ENCODE data around the gene SPATS2.

SPATS2 gene

DNA sequence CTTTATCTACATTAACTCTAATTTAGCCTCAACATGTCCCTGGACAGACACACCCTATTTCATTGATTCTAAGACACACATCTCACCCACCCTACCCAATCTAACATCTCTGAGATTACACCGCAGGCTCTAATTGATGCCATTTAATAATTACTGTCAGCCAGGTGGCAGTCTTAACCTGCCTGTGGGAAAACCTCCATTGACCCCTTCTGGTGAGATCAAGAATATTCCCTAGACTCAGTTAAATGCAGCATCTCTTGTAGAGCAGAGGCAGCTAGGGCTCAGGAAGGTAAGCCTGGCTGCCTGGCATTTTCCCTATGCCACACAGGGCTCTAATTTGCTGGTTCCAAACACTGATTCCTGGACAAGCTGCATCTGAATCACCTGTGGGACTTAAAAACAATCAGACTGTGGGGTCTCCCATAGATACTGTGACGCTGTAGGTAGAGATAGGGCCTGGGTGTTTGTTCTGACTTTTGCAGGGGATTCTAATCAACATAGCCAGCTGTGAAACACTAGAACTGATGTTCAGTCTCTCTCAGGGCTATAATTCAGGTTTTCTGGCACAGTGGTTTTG lies 186.3 kb downstream of the SPATS2 start:
- H3K9ac ChIP-seq (ENCODE audit: low read length) = no peak overlapping the region
- H3K27me3 ChIP-seq (ENCODE audit: low read length) = no peaks in the 10 kb centered on the region
- H3K79me2 ChIP-seq (ENCODE audit: insufficient read depth, low read length) = no peaks in the 10 kb centered on the region
- H3K4me2 ChIP-seq (ENCODE audit: low read depth, low read length, poor library complexity, severe bottlenecking) = no peak overlapping the region
- H3K9me3 ChIP-seq (ENCODE audit: insufficient read depth, low read length) = no peaks in the 10 kb centered on the region
- H3K27ac ChIP-seq (ENCODE audit: low read depth, low read length) = no peak overlapping the region
- H3K9me2 ChIP-seq (replicated peaks; ENCODE audit: insufficient read depth, low read length) = no peaks in the 10 kb centered on the region
- H3K36me3 ChIP-seq (ENCODE audit: low read length) = no peaks in the 10 kb centered on the region
- H3F3A ChIP-seq (ENCODE audit: insufficient read depth) = no peaks in the 10 kb centered on the region
- no peaks in the 10 kb centered on the region for H4K20me1 ChIP-seq (ENCODE audit: low read depth, low read length)
- TF ChIP-seq, protein P1, sequence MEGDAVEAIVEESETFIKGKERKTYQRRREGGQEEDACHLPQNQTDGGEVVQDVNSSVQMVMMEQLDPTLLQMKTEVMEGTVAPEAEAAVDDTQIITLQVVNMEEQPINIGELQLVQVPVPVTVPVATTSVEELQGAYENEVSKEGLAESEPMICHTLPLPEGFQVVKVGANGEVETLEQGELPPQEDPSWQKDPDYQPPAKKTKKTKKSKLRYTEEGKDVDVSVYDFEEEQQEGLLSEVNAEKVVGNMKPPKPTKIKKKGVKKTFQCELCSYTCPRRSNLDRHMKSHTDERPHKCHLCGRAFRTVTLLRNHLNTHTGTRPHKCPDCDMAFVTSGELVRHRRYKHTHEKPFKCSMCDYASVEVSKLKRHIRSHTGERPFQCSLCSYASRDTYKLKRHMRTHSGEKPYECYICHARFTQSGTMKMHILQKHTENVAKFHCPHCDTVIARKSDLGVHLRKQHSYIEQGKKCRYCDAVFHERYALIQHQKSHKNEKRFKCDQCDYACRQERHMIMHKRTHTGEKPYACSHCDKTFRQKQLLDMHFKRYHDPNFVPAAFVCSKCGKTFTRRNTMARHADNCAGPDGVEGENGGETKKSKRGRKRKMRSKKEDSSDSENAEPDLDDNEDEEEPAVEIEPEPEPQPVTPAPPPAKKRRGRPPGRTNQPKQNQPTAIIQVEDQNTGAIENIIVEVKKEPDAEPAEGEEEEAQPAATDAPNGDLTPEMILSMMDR (IDR thresholded peaks at IDR 0.05; ENCODE audit: insufficient read depth, low read length, poor library complexity, severe bottlenecking) = peak; percentile 69
- no peak for TF ChIP-seq EZH2phosphoT487 (conservative IDR thresholded peaks at IDR 0.05; ENCODE audit: low read length)
- no peak overlapping the region for H2AFZ ChIP-seq (ENCODE audit: low read depth, low read length, severe bottlenecking)
- no peak overlapping the region for H3K4me3 ChIP-seq (ENCODE audit: insufficient read depth, low read length, poor library complexity, severe bottlenecking)

DNA sequence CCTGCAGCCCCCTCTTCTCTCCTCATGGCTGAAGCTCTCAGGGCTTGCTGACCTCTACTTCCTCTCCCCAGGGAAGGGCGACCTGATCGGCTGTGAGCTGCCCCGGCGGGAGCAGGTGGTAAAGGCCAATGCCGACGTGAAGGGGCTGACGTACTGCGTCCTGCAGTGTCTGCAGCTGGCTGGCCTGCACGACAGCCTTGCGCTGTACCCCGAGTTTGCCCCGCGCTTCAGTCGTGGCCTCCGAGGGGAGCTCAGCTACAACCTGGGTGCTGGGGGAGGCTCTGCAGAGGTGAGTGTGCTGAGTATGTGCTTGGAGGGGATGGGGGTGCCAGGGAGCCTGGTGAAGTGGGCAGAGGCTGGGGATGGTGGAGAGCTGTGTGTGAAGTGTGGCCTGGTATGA lies 187.0 kb downstream of the SPATS2 start:
- no peaks in the 10 kb centered on the region for H3K27me3 ChIP-seq (ENCODE audit: low read length)
- no peak overlapping the region for H3K4me3 ChIP-seq (ENCODE audit: insufficient read depth, low read length, poor library complexity, severe bottlenecking)
- no peaks in the 10 kb centered on the region for H3K36me3 ChIP-seq (ENCODE audit: low read length)
- no peaks in the 10 kb centered on the region for H3K9me2 ChIP-seq (replicated peaks; ENCODE audit: insufficient read depth, low read length)
- H4K20me1 ChIP-seq (ENCODE audit: low read depth, low read length) = no peaks in the 10 kb centered on the region
- no peak overlapping the region for H3K9ac ChIP-seq (ENCODE audit: low read length)
- TF ChIP-seq, protein P1 (IDR thresholded peaks at IDR 0.05; ENCODE audit: insufficient read depth, low read length, poor library complexity, severe bottlenecking) = no peak
- no peak for TF ChIP-seq EZH2phosphoT487 (conservative IDR thresholded peaks at IDR 0.05; ENCODE audit: low read length)
- H2AFZ ChIP-seq (ENCODE audit: low read depth, low read length, severe bottlenecking) = no peak overlapping the region
- no peaks in the 10 kb centered on the region for H3K79me2 ChIP-seq (ENCODE audit: insufficient read depth, low read length)
- no peak overlapping the region for H3K27ac ChIP-seq (ENCODE audit: low read depth, low read length)
- no peaks in the 10 kb centered on the region for H3F3A ChIP-seq (ENCODE audit: insufficient read depth)
- H3K4me2 ChIP-seq (ENCODE audit: low read depth, low read length, poor library complexity, severe bottlenecking) = no peak overlapping the region
- no peaks in the 10 kb centered on the region for H3K9me3 ChIP-seq (ENCODE audit: insufficient read depth, low read length)

DNA sequence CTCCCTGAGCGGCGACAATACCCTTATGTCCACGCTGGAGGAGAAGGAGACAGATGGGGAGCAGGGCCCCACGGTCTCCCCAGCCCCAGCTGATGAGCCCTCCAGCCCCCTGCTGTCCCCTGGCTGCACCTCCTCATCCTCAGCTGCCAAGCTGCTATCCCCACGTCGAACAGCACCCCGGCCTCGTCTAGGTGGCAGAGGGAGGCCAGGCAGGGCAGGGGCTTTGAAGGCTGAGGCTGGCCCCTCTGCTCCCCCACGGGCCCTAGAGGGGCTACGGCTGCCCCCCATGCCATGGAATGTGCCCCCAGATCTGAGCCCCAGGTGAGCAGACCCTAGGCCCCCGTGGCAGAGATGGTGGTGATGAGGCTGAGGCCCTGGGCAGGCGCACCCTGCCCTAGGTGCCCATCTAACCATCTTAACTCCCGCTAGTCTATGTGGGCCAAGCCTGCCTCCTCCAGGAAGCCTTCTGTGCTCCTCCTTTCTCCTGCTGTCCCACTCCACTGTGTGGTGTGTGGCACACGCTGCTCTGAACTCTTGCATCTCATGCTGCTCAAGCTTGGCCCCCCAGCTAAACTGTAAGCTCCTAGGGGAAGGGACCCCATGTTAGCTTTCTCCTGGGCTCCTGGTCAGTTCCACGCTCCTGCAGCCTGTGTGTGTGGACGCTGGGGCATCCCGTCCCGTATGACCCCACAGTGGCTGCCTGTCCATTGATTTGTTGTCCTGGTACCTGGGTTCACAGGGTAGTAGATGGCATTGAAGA lies 188.5 kb downstream of the SPATS2 start:
- no peak overlapping the region for H3K9ac ChIP-seq (ENCODE audit: low read length)
- no peak for TF ChIP-seq EZH2phosphoT487 (conservative IDR thresholded peaks at IDR 0.05; ENCODE audit: low read length)
- TF ChIP-seq, protein P1 (IDR thresholded peaks at IDR 0.05; ENCODE audit: insufficient read depth, low read length, poor library complexity, severe bottlenecking) = no peak

More for the DNA sequence above, 188.5 kb downstream of the SPATS2 start:
- Histone ChIP-seq H3K79me2 (ENCODE audit: insufficient read depth, low read length) (no peaks in the 10 kb centered on the region), H3K9me2 (replicated peaks; ENCODE audit: insufficient read depth, low read length) (no peaks in the 10 kb centered on the region), H3F3A (ENCODE audit: insufficient read depth) (no peaks in the 10 kb centered on the region), H3K4me2 (ENCODE audit: low read depth, low read length, poor library complexity, severe bottlenecking) (no peak overlapping the region), H2AFZ (ENCODE audit: low read depth, low read length, severe bottlenecking) (no peak overlapping the region), H3K36me3 (ENCODE audit: low read length) (no peaks in the 10 kb centered on the region), H3K27me3 (ENCODE audit: low read length) (no peaks in the 10 kb centered on the region), H3K9me3 (ENCODE audit: insufficient read depth, low read length) (no peaks in the 10 kb centered on the region), H4K20me1 (ENCODE audit: low read depth, low read length) (no peaks in the 10 kb centered on the region), H3K4me3 (ENCODE audit: insufficient read depth, low read length, poor library complexity, severe bottlenecking) (no peak overlapping the region), H3K27ac (ENCODE audit: low read depth, low read length) (no peak overlapping the region)

All from SU-DHL-6 (cell line).